HFFc6 (cell line): ENCODE results near the gene CPED1. TPM values are rescaled to one million over a fixed set of nuclear protein-coding genes. Genes with fewer than 3 reads are reported as not detected.
"Not testable (repeated sequence)": the region's sequence is repeated elsewhere in the genome, so short reads cannot be mapped to it uniquely, and the experiment has no call there.

Experiments
- DNase-seq: peaks from one replicate; pipeline ENCODE4 v3.0.0-alpha.2; 2018
- H3K27ac Mint-ChIP-seq: 2 replicates; pipeline ENCODE4 v1.8.0; 2020; ENCODE audit warnings: mild to moderate bottlenecking, mixed read lengths
- H3K27me3 Mint-ChIP-seq: 2 replicates; pipeline ENCODE4 v1.8.0; 2021; ENCODE audit warnings: mild to moderate bottlenecking, moderate library complexity, mixed read lengths; ENCODE audit not compliant: insufficient read depth
- H3K36me3 Mint-ChIP-seq: 2 replicates; pipeline ENCODE4 v1.8.0; 2021; ENCODE audit warnings: low read depth, mixed read lengths
- H3K4me1 Mint-ChIP-seq: 2 replicates; pipeline ENCODE4 v1.8.0; 2020; ENCODE audit warnings: low read depth, mixed read lengths
- H3K4me3 Mint-ChIP-seq: 2 replicates; pipeline ENCODE4 v1.8.0; 2020; ENCODE audit warnings: mild to moderate bottlenecking, moderate library complexity, mixed read lengths
- H3K9me3 Mint-ChIP-seq: 2 replicates; pipeline ENCODE4 v1.8.0; 2020; ENCODE audit warnings: mild to moderate bottlenecking, mixed read lengths
- CTCF ChIP-seq: fragments of 200-600 bp; sonication (generic); IDR thresholded peaks from 2 replicates; pipeline ENCODE4 v1.5.0; 2021; ENCODE audit warnings: antibody characterized with exemption, mild to moderate bottlenecking
- total RNA-seq, 6 experiments: library from RNA; stranded (reverse); fragmentation: NEBNext Ultra II Directional; extraction: Animal tissue kit (Norgen Biotek cat#: 25700); gene quantifications; 2 replicates in 1 of 6; 3 replicates in 5 of 6; pipeline ENCODE4 v1.2.3, GENCODE V29; 2021

CPED1 gene
- total RNA-seq, 6 experiments from 2014 or later = 85.0 to 112 (median 95.9) TPM

- TF ChIP-seq CTCF = no peak
- Mint-ChIP-seq H3K36me3 (peaks cover 37% of the 10 kb centered on the region), H3K4me1 (peaks cover 88% of the 10 kb centered on the region), H3K4me3 (no peak overlapping the region; the same call in 1 of the 2 replicates), H3K27ac (peak overlapping the region; percentile 52), H3K9me3 (peaks cover 4% of the 10 kb centered on the region; the same call in 1 of the 2 replicates), H3K27me3 (no peaks in the 10 kb centered on the region)
- no peak for DNase-seq
Measured at GRCh38 chr7:121002757-121003200, 14.3 kb downstream of the CPED1 start.

- H3K27ac Mint-ChIP-seq = no peak overlapping the region
- peaks cover 4% of the 10 kb centered on the region; the same call in 1 of the 2 replicates for H3K9me3 Mint-ChIP-seq
- DNase-seq = no peak
- peaks cover 82% of the 10 kb centered on the region for H3K4me1 Mint-ChIP-seq
- H3K4me3 Mint-ChIP-seq = no peak overlapping the region
- H3K36me3 Mint-ChIP-seq = peaks cover 37% of the 10 kb centered on the region
- H3K27me3 Mint-ChIP-seq = no peaks in the 10 kb centered on the region
- no peak for TF ChIP-seq CTCF
Measured at GRCh38 chr7:121003986-121004685, 15.6 kb downstream of the CPED1 start.

GRCh38 chr7:121005058-121005457, 16.5 kb downstream of the CPED1 start:
- DNase-seq, H3K27ac Mint-ChIP-seq, H3K4me3 Mint-ChIP-seq, H3K27me3 Mint-ChIP-seq, H3K9me3 Mint-ChIP-seq: not testable (repeated sequence)
- H3K36me3 Mint-ChIP-seq = peaks cover 34% of the 10 kb centered on the region
- peaks cover 72% of the 10 kb centered on the region for H3K4me1 Mint-ChIP-seq

GRCh38 chr7:121005996-121006584, 17.6 kb downstream of the CPED1 start:
- Mint-ChIP-seq H3K4me1 (peaks cover 62% of the 10 kb centered on the region), H3K36me3 (peaks cover 24% of the 10 kb centered on the region), H3K9me3 (peaks cover 4% of the 10 kb centered on the region; the same call in 1 of the 2 replicates), H3K4me3 (no peak overlapping the region), H3K27ac (peak overlapping the region; percentile 64), H3K27me3 (no peaks in the 10 kb centered on the region)
- no peak for TF ChIP-seq CTCF
- no peak for DNase-seq

- Mint-ChIP-seq H3K9me3 (peaks cover 4% of the 10 kb centered on the region; the same call in 1 of the 2 replicates), H3K4me3 (no peak overlapping the region), H3K4me1 (peaks cover 55% of the 10 kb centered on the region), H3K27ac (peak overlapping the region; percentile 64), H3K36me3 (peaks cover 18% of the 10 kb centered on the region), H3K27me3 (no peaks in the 10 kb centered on the region)
- no peak for TF ChIP-seq CTCF
- DNase-seq = no peak
Measured at GRCh38 chr7:121006711-121007315, 18.3 kb downstream of the CPED1 start.

GRCh38 chr7:121008816-121009215, 20.3 kb downstream of the CPED1 start:
- Mint-ChIP-seq H3K9me3 (peaks cover 4% of the 10 kb centered on the region; the same call in 1 of the 2 replicates), H3K4me3 (no peak overlapping the region), H3K27ac (peak overlapping the region; percentile 48; the same call in 1 of the 2 replicates), H3K36me3 (peaks cover 10% of the 10 kb centered on the region), H3K4me1 (peaks cover 48% of the 10 kb centered on the region), H3K27me3 (no peaks in the 10 kb centered on the region)
- DNase-seq = no peak
- no peak for TF ChIP-seq CTCF
